ENCODE measurements around the gene CLN6. TPM values are rescaled to one million over a fixed set of nuclear protein-coding genes. Genes with fewer than 3 reads are reported as not detected.

The CLN6 gene
- 161 and 267 TPM in 2 replicates for total RNA-seq (2011; cell fraction: chromatin; rRNA removed; ENCODE audit: low replicate concordance)
- 171 and 189 TPM in 2 replicates for total RNA-seq (2011; cell fraction: nucleolus; rRNA removed)
- 182 and 254 TPM in 2 replicates for total RNA-seq (2011; cell fraction: nucleoplasm; rRNA removed)
- total RNA-seq (2014; rRNA removed): 25.8 and 32.5 TPM in 2 replicates
- total RNA-seq (2014; rRNA removed; fragmentation: Illumina TruSeq; extraction: Trizol): 22.3 and 24.8 TPM in 2 replicates
- 34.8 and 39.3 TPM in 2 replicates for total RNA-seq (2015; rRNA removed; fragmentation: Illumina TruSeq; extraction: Trizol)
- total RNA-seq (2021): 51.6 and 53.3 TPM in 2 replicates
- polyA plus RNA-seq (2011; rRNA removed): 46.0 and 47.3 TPM in 2 replicates
- 70.0 and 134 TPM in 2 replicates for polyA plus RNA-seq (2011; cell fraction: cytosol; rRNA removed)
- polyA plus RNA-seq (2011; cell fraction: nucleus; rRNA removed): 68.6 and 106 TPM in 2 replicates
- 36.7 and 38.9 TPM in 2 replicates for polyA plus RNA-seq (2012)
- 42.6 and 49.8 TPM in 2 replicates for polyA plus RNA-seq (2014; fragmentation: Illumina TruSeq; extraction: Trizol)
- polyA plus RNA-seq (2014; fragmentation: Nextera tagmentation; extraction: Ambion mirVana): under 1 TPM; 0.71 to 0.77 TPM
- 47.5 and 60.1 TPM in 2 replicates for polyA plus RNA-seq (2014; rRNA removed)
- polyA minus RNA-seq (2011; rRNA and poly(A)+ RNA removed): 60.0 and 111 TPM in 2 replicates
- 26.9 and 47.0 TPM in 2 replicates for polyA minus RNA-seq (2011; cell fraction: cytosol; rRNA and poly(A)+ RNA removed)
- polyA minus RNA-seq (2011; cell fraction: nucleus; rRNA and poly(A)+ RNA removed): 38.7 and 49.0 TPM in 2 replicates
- Bru-seq, nascent RNA: percentile 48 among the genes with signal in this experiment
- BruChase-seq, experiment 1, labeled RNA remaining after a 2-hour chase: percentile 46 among the genes with signal in this experiment
- percentile 52 among the genes with signal in this experiment for BruChase-seq, experiment 2, labeled RNA remaining after a 6-hour chase
- long read RNA-seq, experiment 1, transcript CLN6-201 (7 exons, 2,243 nt): major isoform, 22 of 50 reads
- long read RNA-seq, experiment 1, partial matches to known transcripts: 11 of 50 reads
- long read RNA-seq, experiment 1, other reads (novel, unspliced or antisense): 7 of 50 reads
- long read RNA-seq, experiment 2, transcript CLN6-201 (7 exons, 2,243 nt): major isoform, 38 of 62 reads
- long read RNA-seq, experiment 2, partial matches to known transcripts: 7 of 62 reads
- long read RNA-seq, experiment 2, other reads (novel, unspliced or antisense): 12 of 62 reads
- long read RNA-seq, experiment 3, transcript CLN6-201 (7 exons, 2,243 nt): major isoform, 34 of 50 reads
- long read RNA-seq, experiment 3, partial matches to known transcripts: 1 of 50 reads
- long read RNA-seq, experiment 3, other reads (novel, unspliced or antisense): 8 of 50 reads

GRCh38 chr15:68229386-68230156 is at the start of gene CLN6:
TSS of gene CLN6 (minus strand) at chr15:68229728. CDS start at chr15:68229584, 144 bp downstream.
- peak within 1 kb of the TSS; percentile 95 for H3K27ac ChIP-seq (ENCODE audit: extremely low read depth, low read depth, low read length)
- no TSS peak for BruUV-seq (replicated peaks)
- peak; percentile 87 to 96 (median 96) for DNase-seq (ENCODE audit: extremely low read depth in 1 of 4, low spot score in 3 of 4)
- peaks cover 23% of the 10 kb centered on the region for H3K36me3 ChIP-seq (ENCODE audit: control insufficient read depth, insufficient read depth, low read length)
- H3K4me1 ChIP-seq (replicated peaks in 1 of 2; ENCODE audit: control insufficient read depth in 2 of 2, insufficient read depth in 2 of 2, low read length in 2 of 2): peaks cover 39 to 43% of the 10 kb centered on the region in 2 experiments
- in situ Hi-C loops (cut with MboI) (no loop called here), intact Hi-C loops (cut with micrococcal nuclease) (no loop called here)
- H3K4me3 ChIP-seq: peak within 1 kb of the TSS; percentile 93
- FAIRE-seq: no peak
- CTCF ChIA-PET (ENCODE audit: low intra/inter-chr PET ratio): no interaction called here
- H4K20me1 ChIP-seq (replicated peaks; ENCODE audit: control insufficient read depth, insufficient read depth, low read length): peaks cover 18% of the 10 kb centered on the region
- H3K9me3 ChIP-seq (replicated peaks; ENCODE audit: control insufficient read depth, insufficient read depth, low read depth, low read length): no peaks in the 10 kb centered on the region
- H3K9ac ChIP-seq (ENCODE audit: insufficient read depth in 1 of 2, low read depth in 2 of 2, low read length in 2 of 2): peak within 1 kb of the TSS; percentile 88 to 99
- peak within 1 kb of the TSS; percentile 100 for H2AFZ ChIP-seq (ENCODE audit: low read depth, low read length)
- ATAC-seq: peak; percentile 91
- WGBS (ENCODE audit: insufficient coverage, low coverage, missing lambda C conversion rate): 2% methylated on average over 58 of the region's 82 CpGs
- peak within 1 kb of the TSS; percentile 99 for H3K4me2 ChIP-seq (ENCODE audit: insufficient read depth, low read length)
- no peaks in the 10 kb centered on the region for H3K27me3 ChIP-seq (ENCODE audit: control insufficient read depth in 2 of 2, insufficient read depth in 2 of 2, low read length in 2 of 2)
- POLR2A ChIA-PET: interaction anchor here (0.6 to 2.5 kb wide), 9 partner anchors 10 to 823 kb away, joined by 3 to 18 read pairs (median 3); partner anchors contain the start of gene FEM1B
- H3K79me2 ChIP-seq (ENCODE audit: control insufficient read depth, insufficient read depth, low read length): peaks cover 49% of the 10 kb centered on the region
- no peaks in the 10 kb centered on the region for H3K9me1 ChIP-seq (ENCODE audit: control insufficient read depth, insufficient read depth, low read length)
- peak; percentile 83 for TF ChIP-seq CXXC5 (CRISPR knock-in tag; IDR thresholded peaks at IDR 0.05)
- peak; percentile 29; the same call in 1 of the 2 replicates for TF ChIP-seq ZBTB9 (CRISPR knock-in tag; IDR thresholded peaks at IDR 0.05)
- TF ChIP-seq XRCC5 (IDR thresholded peaks at IDR 0.05; ENCODE audit: low read depth, low read length): no peak
- peak; percentile 50; the same call in 1 of the 2 replicates for TF ChIP-seq HLTF (IDR thresholded peaks at IDR 0.05)
- peak; percentile 16; the same call in 1 of the 2 replicates for TF ChIP-seq STAG1 (CRISPR knock-in tag; IDR thresholded peaks at IDR 0.05; ENCODE audit: borderline replicate concordance)
- TF ChIP-seq ATF1 (CRISPR knock-in tag; IDR thresholded peaks at IDR 0.05): no peak
- TF ChIP-seq ATF1 (tag; IDR thresholded peaks at IDR 0.05): peak; percentile 22; the same call in 1 of the 2 replicates
- peak; percentile 90 for TF ChIP-seq E2F5 (CRISPR knock-in tag; IDR thresholded peaks at IDR 0.05)
- TF ChIP-seq ESRRA (IDR thresholded peaks at IDR 0.05; ENCODE audit: borderline replicate concordance, low read depth): peak; percentile 14; the same call in 1 of the 2 replicates
- no peak for TF ChIP-seq NCOA2 (IDR thresholded peaks at IDR 0.05; ENCODE audit: partially characterized antibody in 2 of 2)
- peak; percentile 23 for TF ChIP-seq HNRNPLL (IDR thresholded peaks at IDR 0.05; ENCODE audit: low read depth, low read length, poor library complexity, severe bottlenecking)
- TF ChIP-seq NONO (IDR thresholded peaks at IDR 0.05; ENCODE audit: low read depth in 2 of 2, low read length in 1 of 2): peak; percentile 79 to 87
- peak; percentile 5 to 54; a peak in 3 of 4 replicates for TF ChIP-seq NRF1 (conservative IDR thresholded peaks at IDR 0.05 in 1 of 2, IDR thresholded peaks at IDR 0.05 in 1 of 2)
- peak; percentile 50; the same call in 1 of the 2 replicates for TF ChIP-seq IRF2 (CRISPR knock-in tag; IDR thresholded peaks at IDR 0.05)
